Raji (cell line): ENCODE data around the gene LGALS9B.
"Not testable (repeated sequence)": the region's sequence is repeated elsewhere in the genome, so short reads cannot be mapped to it uniquely, and the experiment has no call there.

Source experiments
- POLR2A ChIP-seq: IDR thresholded peaks from 2 replicates; pipeline ENCODE4 v1.6.1; 2011; ENCODE audit warnings: low read depth, low read length, control low read depth; ENCODE audit not compliant: insufficient read depth

LGALS9B gene

GRCh38 chr17:20467447-20467846 lies at the start of gene LGALS9B:
LGALS9B (minus strand) TSS chr17:20467539; CDS start chr17:20467470, 69 bp downstream.
- not testable (repeated sequence) for TF ChIP-seq POLR2A
